ENCODE data around the gene BTBD9.

DNA sequence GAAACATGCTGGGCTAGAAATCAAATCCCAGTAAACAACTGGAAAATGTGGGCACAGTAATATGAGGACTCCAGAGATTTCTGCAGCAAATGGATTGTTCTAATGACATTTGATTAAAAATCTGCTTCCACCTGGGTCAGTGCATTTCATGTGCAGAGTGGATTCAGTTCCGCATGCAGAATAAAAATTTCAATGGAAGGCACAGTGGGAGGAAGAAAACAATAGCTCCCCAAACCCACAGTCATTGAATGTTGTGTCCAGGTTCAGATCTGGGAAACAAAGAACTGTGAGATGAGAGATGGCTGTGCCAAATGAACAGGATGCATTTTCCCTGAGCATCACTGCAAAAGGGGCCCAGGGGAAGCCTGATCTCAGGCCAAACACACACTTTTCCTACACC lies 403.1 kb downstream of the BTBD9 start:
- TF ChIP-seq, protein P1, sequence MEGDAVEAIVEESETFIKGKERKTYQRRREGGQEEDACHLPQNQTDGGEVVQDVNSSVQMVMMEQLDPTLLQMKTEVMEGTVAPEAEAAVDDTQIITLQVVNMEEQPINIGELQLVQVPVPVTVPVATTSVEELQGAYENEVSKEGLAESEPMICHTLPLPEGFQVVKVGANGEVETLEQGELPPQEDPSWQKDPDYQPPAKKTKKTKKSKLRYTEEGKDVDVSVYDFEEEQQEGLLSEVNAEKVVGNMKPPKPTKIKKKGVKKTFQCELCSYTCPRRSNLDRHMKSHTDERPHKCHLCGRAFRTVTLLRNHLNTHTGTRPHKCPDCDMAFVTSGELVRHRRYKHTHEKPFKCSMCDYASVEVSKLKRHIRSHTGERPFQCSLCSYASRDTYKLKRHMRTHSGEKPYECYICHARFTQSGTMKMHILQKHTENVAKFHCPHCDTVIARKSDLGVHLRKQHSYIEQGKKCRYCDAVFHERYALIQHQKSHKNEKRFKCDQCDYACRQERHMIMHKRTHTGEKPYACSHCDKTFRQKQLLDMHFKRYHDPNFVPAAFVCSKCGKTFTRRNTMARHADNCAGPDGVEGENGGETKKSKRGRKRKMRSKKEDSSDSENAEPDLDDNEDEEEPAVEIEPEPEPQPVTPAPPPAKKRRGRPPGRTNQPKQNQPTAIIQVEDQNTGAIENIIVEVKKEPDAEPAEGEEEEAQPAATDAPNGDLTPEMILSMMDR (IDR thresholded peaks at IDR 0.05 in 4 of 5, conservative IDR thresholded peaks at IDR 0.05 in 1 of 5) = no peak
- no peak for TF ChIP-seq POLR2A (IDR thresholded peaks at IDR 0.05)
